ENCODE measurements around the gene GRIK2. TPM values are rescaled to one million over a fixed set of nuclear protein-coding genes. Genes with fewer than 3 reads are reported as not detected.

The GRIK2 gene
- total and polyA plus RNA-seq, 2 of the 4 experiments (the other 2 are of a cell fraction), result 8.2 to 15.2 TPM

GRCh38 chr6:101554231-101554630 lies 160.7 kb downstream of the GRIK2 start:
- no peak for TF ChIP-seq BHLHE40 (IDR thresholded peaks at IDR 0.05; ENCODE audit: low read depth, low read length)
- no peak for TF ChIP-seq MAFK (IDR thresholded peaks at IDR 0.05; ENCODE audit: low read depth, low read length)
- H2BK20ac ChIP-seq (ENCODE audit: low read depth, low read length), result no peak overlapping the region
- no peaks in the 10 kb centered on the region for H3K36me3 ChIP-seq (ENCODE audit: control insufficient read depth, insufficient read depth, low read length)
- H3K23ac ChIP-seq (ENCODE audit: low read depth, low read length), result no peak overlapping the region
- H4K91ac ChIP-seq (ENCODE audit: insufficient read depth, low read depth, low read length), result no peak overlapping the region
- CTCF ChIA-PET, result interaction anchor here (0.5 to 1.0 kb wide), 2 partner anchors 46 to 711 kb away, joined by 3 read pairs; no protein-coding TSS in a partner anchor
- DNase-seq, result no peak
- H3K9me1 ChIP-seq (ENCODE audit: insufficient read depth, low read length), result no peaks in the 10 kb centered on the region
- H2AFZ ChIP-seq (replicated peaks; ENCODE audit: low read length, poor library complexity), result no peak overlapping the region
- H2BK120ac ChIP-seq (ENCODE audit: low read depth, low read length), result 0 out of 2 replicates have a peak overlapping the region, but pooled peaks have one; percentile 17
- H3K27ac ChIP-seq (ENCODE audit: insufficient read depth, low read length), result no peak overlapping the region
- no peaks in the 10 kb centered on the region for H3K9me3 ChIP-seq (ENCODE audit: control insufficient read depth, insufficient read depth, low read length)
- intact Hi-C loops (cut with micrococcal nuclease) (loop anchor here (5.0 kb wide), 1 partner anchor 168 kb away; no protein-coding TSS in a partner anchor), in situ Hi-C loops (cut with MboI; ENCODE audit: low sequenced_read_pairs) (no loop called here), dilution Hi-C loops (cut with HindIII; ENCODE audit: low sequenced_read_pairs, unreplicated experiment) (no loop called here)
- no peak overlapping the region for H2AK9ac ChIP-seq (replicated peaks; ENCODE audit: low read depth, low read length, poor library complexity)
- no peak overlapping the region for H3K14ac ChIP-seq (replicated peaks; ENCODE audit: low read depth, low read length)
- no peak overlapping the region for H2BK15ac ChIP-seq (ENCODE audit: low read depth, low read length)
- peaks cover 0 to 7% of the 10 kb centered on the region in 2 experiments; a peak in 2 of 4 replicates for H3K79me1 ChIP-seq (ENCODE audit: low read depth in 1 of 2, low read length in 2 of 2)
- no peaks in the 10 kb centered on the region for H4K20me1 ChIP-seq (ENCODE audit: insufficient read depth, low read length)
- BruUV-seq (replicated peaks), result no TSS peak
- no peak for ATAC-seq (ENCODE audit: low read depth)
- WGBS, 2 experiments (ENCODE audit: extremely low coverage in 2 of 2, insufficient read length in 1 of 2), result no CpG with 5 or more reads among the region's 1 CpG
- H3K27me3 ChIP-seq (ENCODE audit: control insufficient read depth, insufficient read depth, low read length), result no peaks in the 10 kb centered on the region
- no peak overlapping the region for H3K56ac ChIP-seq (ENCODE audit: extremely low read depth, insufficient read depth, low read length)
- POLR2A ChIA-PET (ENCODE audit: unreplicated experiment), result no interaction called here
- H2AK5ac ChIP-seq (ENCODE audit: low read depth, low read length), result no peak overlapping the region
- H3K4me2 ChIP-seq (ENCODE audit: low read depth, low read length), result peak overlapping the region; percentile 36; the same call in 1 of the 2 replicates
- H3K4me3 ChIP-seq (ENCODE audit: insufficient read depth, low read depth, low read length), result no peak overlapping the region
- no peak overlapping the region for H3K9ac ChIP-seq (ENCODE audit: low read depth, low read length)
- H2BK5ac ChIP-seq (ENCODE audit: low read depth, low read length, poor library complexity, severe bottlenecking), result no peak overlapping the region
- H4K8ac ChIP-seq (ENCODE audit: low read depth in 2 of 2, low read length in 2 of 2), result no peak overlapping the region; a peak in 1 of 4 replicates
- H4K5ac ChIP-seq (ENCODE audit: low read depth, low read length), result peak overlapping the region; percentile 61; the same call in 1 of the 2 replicates
- peaks cover 7% of the 10 kb centered on the region for H3K4me1 ChIP-seq (ENCODE audit: control insufficient read depth, insufficient read depth, low read length)
- no peak overlapping the region for H3K4ac ChIP-seq (ENCODE audit: low read depth, low read length)
- peak overlapping the region; percentile 68; the same call in 1 of the 2 replicates for H3K18ac ChIP-seq (ENCODE audit: low read depth, low read length)

Data from IMR-90 (cell line).